22Rv1 (cell line): ENCODE results near the gene MAP3K5.
A peak's percentile ranks its signal among the peaks of the same experiment; 100 is the strongest.

Experiments used
- H3K27ac ChIP-seq: fragments of 450-650 bp; 2 replicates; pipeline ENCODE4 v1.5.1; 2017
- CTCF ChIP-seq: fragments of 450-650 bp; IDR thresholded peaks from 2 replicates; pipeline ENCODE4 v1.5.1; 2017; ENCODE audit warnings: mild to moderate bottlenecking
- ZFX ChIP-seq: fragments of 450-650 bp; IDR thresholded peaks from 2 replicates; pipeline ENCODE4 v1.6.1; 2017; ENCODE audit warnings: antibody characterized with exemption, borderline replicate concordance

Gene MAP3K5

GRCh38 chr6:136548582-136549299 lies 243.5 kb downstream of the MAP3K5 start:
- no peak for TF ChIP-seq CTCF
- no peak for TF ChIP-seq ZFX
- peak overlapping the region; percentile 86 for H3K27ac ChIP-seq

- H3K27ac ChIP-seq, result no peak overlapping the region
- TF ChIP-seq ZFX, result no peak
- TF ChIP-seq CTCF, result no peak
Observed at GRCh38 chr6:136547871-136548270, 244.4 kb downstream of the MAP3K5 start.

- TF ChIP-seq CTCF, result peak; percentile 62
- TF ChIP-seq ZFX, result no peak
- H3K27ac ChIP-seq, result no peak overlapping the region
Observed at GRCh38 chr6:136547336-136547735, 244.9 kb downstream of the MAP3K5 start.

GRCh38 chr6:136546331-136546730 lies 245.9 kb downstream of the MAP3K5 start:
- TF ChIP-seq CTCF (no peak), ZFX (no peak)
- H3K27ac ChIP-seq, result no peak overlapping the region

- no peak overlapping the region for H3K27ac ChIP-seq
- no peak for TF ChIP-seq ZFX
- no peak for TF ChIP-seq CTCF
Observed at GRCh38 chr6:136544326-136544725, 248.0 kb downstream of the MAP3K5 start.

GRCh38 chr6:136541395-136541794 lies 250.9 kb downstream of the MAP3K5 start:
- TF ChIP-seq ZFX (no peak), CTCF (no peak)

GRCh38 chr6:136539967-136540652 lies 252.2 kb downstream of the MAP3K5 start:
- TF ChIP-seq CTCF (no peak), ZFX (no peak)

More at GRCh38 chr6:136541395-136541794, 250.9 kb downstream of the MAP3K5 start:
- H3K27ac ChIP-seq, result no peak overlapping the region

More at GRCh38 chr6:136539967-136540652, 252.2 kb downstream of the MAP3K5 start:
- no peak overlapping the region for H3K27ac ChIP-seq
